HG02852 (cell line): Measurements from ENCODE around the gene GPC5.

Experiments used
- ATAC-seq: cut with Tn5 transposase; IDR thresholded peaks from one replicate; pipeline ENCODE4 v1.9.1; 2021; ENCODE audit warnings: mild to moderate bottlenecking, moderate library complexity; ENCODE audit not compliant: unreplicated experiment

GPC5 gene

GRCh38 chr13:91534996-91535395 lies 136.6 kb downstream of the GPC5 start:
- no peak for ATAC-seq

- ATAC-seq: no peak
These were observed 139.0 kb downstream of the GPC5 start for GRCh38 chr13:91537376-91537775.

DNA sequence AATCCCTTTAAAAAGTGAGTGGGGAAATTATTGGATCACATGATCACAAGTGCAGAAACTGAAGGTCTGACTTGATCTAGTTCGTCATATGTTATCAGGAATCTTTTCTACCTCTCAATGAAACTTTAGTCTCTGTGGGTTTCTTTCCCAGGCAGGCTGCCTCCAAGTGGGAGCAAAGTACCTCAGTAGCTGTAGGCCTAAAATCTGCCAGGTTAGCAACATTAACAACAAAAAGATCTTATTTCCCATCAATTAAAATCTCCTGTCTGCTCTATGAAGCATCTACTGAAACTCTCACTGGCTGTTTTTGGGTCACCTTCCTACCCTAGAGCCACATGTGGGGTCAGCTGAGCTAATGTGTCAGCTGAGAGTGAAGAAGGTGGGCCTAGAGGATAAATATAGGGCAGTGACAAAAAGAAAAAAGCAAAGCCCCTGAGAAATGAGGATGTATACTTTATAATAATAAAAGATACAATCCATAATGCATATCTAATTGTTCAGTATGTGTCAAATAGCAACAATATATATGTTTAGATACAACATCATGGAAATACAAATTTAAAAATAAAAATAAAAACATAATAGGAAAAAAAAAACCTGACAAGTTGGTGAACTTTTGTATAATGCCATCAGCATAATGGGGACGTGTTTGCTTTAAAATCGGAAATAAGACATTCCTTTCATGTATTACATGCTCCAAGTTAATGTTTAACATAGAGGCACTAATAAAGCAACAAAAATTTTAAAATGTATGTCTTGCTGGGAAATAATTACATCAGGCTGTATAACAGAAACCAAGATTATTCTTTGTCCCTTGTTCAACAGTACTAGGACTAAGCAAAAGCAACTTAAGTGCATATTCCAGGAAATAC lies 141.1 kb downstream of the GPC5 start:
- no peak for ATAC-seq

DNA sequence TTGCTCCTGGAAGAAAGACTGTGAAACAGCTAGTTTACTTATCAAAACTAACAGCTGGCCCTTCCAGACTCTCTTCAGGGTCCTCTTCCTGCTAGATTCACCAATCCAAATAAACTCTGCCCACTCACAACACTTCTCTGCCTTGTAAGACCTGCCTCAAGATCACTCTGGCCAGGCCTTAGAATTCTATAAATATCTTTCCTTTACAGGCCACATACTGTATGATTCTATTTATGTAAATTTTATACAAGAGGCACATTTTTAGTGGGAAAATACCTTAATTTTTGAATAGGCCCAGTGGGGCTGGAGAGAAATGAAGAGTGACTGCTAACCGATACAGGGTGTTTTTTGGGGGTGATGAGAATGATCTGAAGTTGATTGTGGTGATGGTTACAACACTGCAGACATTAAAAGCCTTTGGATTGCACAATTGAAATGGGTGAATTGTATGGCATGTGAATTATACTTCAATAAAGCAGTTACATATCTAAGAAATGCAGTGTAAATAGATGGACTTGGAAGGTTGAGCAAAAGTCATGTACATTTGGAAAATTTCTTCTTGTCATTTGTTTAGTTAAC lies 141.8 kb downstream of the GPC5 start:
- ATAC-seq: no peak

DNA sequence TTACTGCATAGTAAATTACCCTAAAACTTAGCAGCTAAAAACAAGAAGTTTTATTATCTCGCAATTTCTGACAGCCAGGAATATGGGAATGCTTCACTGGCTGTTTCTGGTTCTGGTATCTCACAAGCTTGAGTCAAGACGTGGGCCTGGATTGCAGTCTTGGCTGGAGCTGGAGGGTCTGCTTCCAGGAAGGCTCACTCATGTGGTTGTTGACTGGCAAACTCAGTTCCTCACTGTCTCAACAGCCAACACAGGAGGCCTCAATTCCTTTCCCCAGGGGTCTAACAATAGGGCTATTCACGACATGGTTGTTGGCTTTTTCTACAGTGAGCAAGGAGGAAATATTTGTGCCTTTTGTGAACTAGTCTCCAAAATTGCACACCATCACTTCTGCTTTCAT lies 146.3 kb downstream of the GPC5 start:
- ATAC-seq: no peak

DNA sequence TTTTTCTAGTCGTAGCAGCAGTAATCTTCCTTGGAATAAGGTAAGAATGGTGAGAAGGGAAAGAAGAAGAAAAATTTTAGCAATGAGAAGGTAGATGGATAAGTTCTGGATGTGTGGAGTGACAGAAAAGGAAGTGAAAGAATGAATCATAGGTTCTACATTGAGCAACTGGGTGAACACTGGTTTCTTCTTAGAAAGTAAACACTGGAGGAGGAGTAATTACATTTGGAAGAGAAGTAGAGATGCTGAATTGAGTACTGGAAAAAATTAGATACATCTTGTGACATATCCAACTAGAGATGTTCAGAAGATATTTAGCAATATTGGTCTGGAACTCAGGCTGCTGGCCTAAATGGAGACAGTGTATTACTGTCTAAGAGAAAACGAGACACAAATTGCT lies 148.5 kb downstream of the GPC5 start:
- no peak for ATAC-seq

DNA sequence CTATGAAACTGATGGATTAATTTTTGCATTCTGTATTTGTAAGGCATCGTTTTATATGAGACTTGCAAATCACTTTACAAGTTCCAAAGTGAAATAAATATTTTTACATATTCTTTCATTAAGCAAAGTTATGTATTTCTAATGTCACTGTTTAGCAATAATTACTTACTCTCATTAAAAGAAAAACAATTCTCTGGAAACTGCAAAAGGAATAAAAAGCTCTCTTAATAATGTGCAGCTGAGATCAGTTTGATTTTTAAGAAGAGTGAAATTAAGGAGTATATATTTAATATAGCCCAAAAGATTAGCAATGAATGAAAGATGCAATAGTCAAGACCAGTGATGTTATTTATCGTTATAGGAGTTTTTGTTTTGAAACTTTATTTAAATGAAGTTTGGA lies 155.2 kb downstream of the GPC5 start:
- ATAC-seq: no peak

GRCh38 chr13:91554101-91554500 lies 155.7 kb downstream of the GPC5 start:
- no peak for ATAC-seq

- ATAC-seq: no peak
These were observed 159.1 kb downstream of the GPC5 start for GRCh38 chr13:91557328-91558090.

DNA sequence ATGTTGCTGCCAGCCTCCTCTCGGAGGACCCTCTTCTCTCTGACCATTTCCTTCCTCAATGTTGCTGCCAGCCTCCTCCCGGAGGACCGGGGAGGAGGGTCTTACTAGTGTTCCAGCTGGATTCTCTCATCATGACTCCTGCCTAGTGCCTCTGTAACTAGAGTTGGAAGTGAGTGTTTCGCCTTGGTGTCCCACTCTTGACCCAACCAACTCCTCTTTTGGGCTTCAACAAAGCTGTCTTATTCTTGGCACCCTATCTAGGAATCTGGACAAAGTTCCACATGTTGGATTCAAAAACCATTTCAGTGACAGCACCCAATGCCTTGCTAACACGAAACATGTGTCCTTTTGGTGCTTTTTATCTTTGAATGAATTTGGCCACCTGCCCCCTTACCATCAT lies 165.4 kb downstream of the GPC5 start:
- no peak for ATAC-seq

GRCh38 chr13:91564396-91564795 lies 166.0 kb downstream of the GPC5 start:
- ATAC-seq: no peak

- no peak for ATAC-seq
These were observed 166.9 kb downstream of the GPC5 start for GRCh38 chr13:91565296-91565695.

- ATAC-seq: no peak
These were observed 169.2 kb downstream of the GPC5 start for GRCh38 chr13:91567485-91568207.

GRCh38 chr13:91571681-91572080 lies 173.3 kb downstream of the GPC5 start:
- ATAC-seq: no peak

DNA sequence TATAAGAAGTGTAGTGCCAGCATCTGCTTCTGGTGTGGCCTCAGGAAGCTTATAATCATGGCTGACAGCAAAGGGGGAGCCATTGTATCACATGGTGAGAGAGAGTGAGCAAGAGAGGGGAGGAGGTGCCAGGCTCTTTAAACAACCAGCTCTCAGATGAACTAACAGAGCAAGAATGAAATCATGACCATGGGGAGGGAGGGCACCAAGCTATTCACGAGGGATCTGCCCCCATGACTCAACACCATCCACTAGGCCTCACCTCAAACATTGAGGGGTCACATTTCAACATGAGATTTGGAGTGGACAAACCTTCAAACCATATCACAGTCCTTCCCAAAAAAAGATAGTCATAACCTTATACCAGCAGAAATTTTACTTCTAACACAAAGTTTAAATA lies 174.0 kb downstream of the GPC5 start:
- no peak for ATAC-seq

GRCh38 chr13:91572944-91573598 lies 174.7 kb downstream of the GPC5 start:
- ATAC-seq: no peak

DNA sequence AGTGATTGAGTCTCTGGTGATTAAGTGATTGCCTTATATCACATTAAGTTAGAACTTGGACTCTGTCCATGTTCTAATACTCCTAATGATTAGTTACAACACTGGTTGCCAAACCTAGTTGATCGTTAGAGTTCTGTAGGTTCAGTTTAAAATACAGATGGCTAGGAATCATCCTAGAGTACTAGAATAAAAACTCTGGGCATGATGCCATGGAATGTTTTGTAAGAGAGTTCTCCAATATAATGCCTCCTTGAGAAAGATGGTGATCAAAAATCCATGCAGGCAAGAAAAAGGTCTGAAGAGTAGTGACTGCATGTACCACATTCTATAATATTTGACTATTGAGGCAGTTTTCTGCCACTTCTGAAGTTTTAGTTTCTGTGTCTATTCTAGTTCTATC lies 176.3 kb downstream of the GPC5 start:
- ATAC-seq: no peak

GRCh38 chr13:91576590-91576989 lies 178.2 kb downstream of the GPC5 start:
- ATAC-seq: no peak

DNA sequence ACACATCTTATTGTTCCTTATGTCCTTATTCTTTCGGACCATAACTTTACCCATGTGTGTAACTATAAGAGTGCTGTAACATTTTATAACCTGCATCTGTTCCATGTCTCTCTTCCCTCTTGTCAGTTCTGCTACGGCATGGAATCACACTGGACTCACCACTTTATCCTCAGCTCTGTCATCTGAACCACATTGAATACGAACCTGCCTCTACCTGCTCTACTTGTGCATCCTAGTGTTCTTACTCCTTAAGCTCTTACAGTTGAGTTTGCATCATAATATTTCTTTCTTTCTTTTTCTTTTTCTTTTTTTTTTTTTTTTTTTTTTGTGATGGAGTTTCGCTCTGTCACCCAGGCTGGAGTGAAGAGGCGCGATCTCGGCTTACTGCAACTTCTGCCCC lies 180.9 kb downstream of the GPC5 start:
- ATAC-seq: no peak

GRCh38 chr13:91580749-91581148 lies 182.3 kb downstream of the GPC5 start:
- ATAC-seq: no peak

DNA sequence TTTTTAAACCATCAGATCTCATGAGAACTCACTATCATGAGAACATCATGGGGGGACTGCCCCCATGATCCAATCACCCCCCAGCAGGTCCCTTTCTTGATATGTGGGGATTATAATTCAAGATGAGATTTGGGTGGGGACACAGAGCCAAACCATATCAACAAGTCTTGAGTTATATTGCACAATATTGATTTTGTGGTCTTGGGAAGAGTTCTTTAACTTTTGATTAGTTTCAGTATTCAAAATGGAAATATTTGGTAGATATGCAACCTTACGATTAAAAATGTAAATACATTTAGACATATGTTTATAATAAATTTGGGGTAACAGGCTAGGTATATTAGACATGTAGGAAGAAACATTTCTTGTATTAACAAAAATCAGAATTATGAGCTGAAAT lies 188.2 kb downstream of the GPC5 start:
- no peak for ATAC-seq
